ENCODE results near the gene CCDC154.

The CCDC154 gene

DNA sequence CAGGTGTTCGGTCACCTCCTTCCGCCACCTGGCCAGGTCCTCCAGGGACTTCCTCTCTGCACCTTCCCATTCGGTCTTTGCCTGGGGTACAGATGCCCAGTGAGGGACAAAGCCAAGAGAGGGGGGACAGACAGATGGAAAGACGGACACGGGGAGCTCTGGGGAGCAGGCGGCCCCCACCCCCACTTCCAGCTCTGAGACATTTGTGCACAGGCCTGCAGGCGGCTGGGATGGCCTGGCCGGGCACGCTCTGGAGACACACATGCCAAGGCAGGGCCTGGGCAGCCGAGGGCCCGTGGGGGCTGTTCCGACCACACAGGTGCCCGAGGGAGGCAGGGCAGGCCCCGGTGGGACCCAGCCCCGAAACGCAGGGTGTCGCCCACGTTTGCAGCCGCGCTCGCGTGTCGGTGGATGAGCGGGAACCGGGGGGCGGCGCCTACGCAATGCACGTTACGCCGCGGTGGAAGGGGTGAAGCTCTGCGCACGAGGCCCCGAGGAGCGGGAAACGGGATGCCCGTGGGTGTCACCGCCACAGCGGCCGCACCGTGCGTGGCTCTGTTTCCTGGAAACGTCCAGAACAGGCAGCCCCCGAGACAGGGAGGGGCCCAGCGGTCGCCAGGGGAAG, 7.5 kb downstream of the CCDC154 start:
- no peaks in the 10 kb centered on the region for H3K79me2 ChIP-seq (ENCODE audit: insufficient read depth, low read length)
- H4K20me1 ChIP-seq (ENCODE audit: low read depth, low read length), result no peaks in the 10 kb centered on the region
- TF ChIP-seq EZH2phosphoT487 (conservative IDR thresholded peaks at IDR 0.05; ENCODE audit: low read length), result no peak
- TF ChIP-seq, protein P1, sequence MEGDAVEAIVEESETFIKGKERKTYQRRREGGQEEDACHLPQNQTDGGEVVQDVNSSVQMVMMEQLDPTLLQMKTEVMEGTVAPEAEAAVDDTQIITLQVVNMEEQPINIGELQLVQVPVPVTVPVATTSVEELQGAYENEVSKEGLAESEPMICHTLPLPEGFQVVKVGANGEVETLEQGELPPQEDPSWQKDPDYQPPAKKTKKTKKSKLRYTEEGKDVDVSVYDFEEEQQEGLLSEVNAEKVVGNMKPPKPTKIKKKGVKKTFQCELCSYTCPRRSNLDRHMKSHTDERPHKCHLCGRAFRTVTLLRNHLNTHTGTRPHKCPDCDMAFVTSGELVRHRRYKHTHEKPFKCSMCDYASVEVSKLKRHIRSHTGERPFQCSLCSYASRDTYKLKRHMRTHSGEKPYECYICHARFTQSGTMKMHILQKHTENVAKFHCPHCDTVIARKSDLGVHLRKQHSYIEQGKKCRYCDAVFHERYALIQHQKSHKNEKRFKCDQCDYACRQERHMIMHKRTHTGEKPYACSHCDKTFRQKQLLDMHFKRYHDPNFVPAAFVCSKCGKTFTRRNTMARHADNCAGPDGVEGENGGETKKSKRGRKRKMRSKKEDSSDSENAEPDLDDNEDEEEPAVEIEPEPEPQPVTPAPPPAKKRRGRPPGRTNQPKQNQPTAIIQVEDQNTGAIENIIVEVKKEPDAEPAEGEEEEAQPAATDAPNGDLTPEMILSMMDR (IDR thresholded peaks at IDR 0.05; ENCODE audit: insufficient read depth, low read length, poor library complexity, severe bottlenecking), result no peak
- H3F3A ChIP-seq (ENCODE audit: insufficient read depth), result no peaks in the 10 kb centered on the region
- H3K36me3 ChIP-seq (ENCODE audit: low read length), result no peaks in the 10 kb centered on the region
- no peak overlapping the region for H3K9ac ChIP-seq (ENCODE audit: low read length)
- H3K27ac ChIP-seq (ENCODE audit: low read depth, low read length), result no peak overlapping the region
- no peaks in the 10 kb centered on the region for H3K27me3 ChIP-seq (ENCODE audit: low read length)
- H2AFZ ChIP-seq (ENCODE audit: low read depth, low read length, severe bottlenecking), result no peak overlapping the region
- H3K4me2 ChIP-seq (ENCODE audit: low read depth, low read length, poor library complexity, severe bottlenecking), result no peak overlapping the region
- H3K4me3 ChIP-seq (ENCODE audit: insufficient read depth, low read length, poor library complexity, severe bottlenecking), result no peak overlapping the region
- no peaks in the 10 kb centered on the region for H3K9me3 ChIP-seq (ENCODE audit: insufficient read depth, low read length)
- no peaks in the 10 kb centered on the region for H3K9me2 ChIP-seq (replicated peaks; ENCODE audit: insufficient read depth, low read length)

DNA sequence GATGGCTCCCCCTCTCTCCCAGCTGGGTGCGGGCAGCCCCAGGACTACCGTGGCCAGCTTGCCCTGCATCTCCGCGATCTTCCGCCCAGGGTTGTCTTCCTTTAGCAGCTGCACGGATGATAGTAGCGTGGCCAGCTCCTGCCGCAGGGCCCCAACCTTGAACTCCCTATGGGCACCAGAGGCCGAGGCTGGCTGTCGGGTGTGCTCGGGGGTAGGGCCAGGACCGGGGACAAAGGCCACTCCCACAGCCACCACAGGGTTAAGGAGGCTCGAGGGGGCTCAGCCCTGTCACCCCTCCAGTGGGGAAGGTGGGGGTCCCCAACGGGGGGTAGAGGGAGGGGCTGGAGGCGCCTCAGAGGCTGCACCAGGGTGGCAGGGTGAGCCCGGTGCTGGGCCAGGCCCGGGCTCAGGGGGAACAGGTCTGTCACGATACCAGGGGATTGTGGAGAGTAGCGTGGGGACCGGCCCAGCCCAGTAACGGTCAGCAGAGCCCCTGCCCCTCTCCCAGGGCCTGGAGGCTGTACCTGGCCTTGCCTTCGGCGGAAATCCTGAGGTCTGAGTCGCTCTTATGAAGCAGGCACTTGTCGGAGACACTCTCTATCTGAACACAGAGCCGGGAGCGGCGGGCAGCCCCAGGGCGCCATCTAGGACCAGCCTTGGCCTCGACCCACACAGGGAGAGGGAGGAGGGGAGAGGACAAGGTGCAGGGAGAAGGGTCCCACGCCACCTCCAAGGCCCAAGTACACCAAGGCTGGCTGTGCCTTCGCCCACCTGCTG, 8.2 kb downstream of the CCDC154 start:
- no peaks in the 10 kb centered on the region for H3K9me2 ChIP-seq (replicated peaks; ENCODE audit: insufficient read depth, low read length)

DNA sequence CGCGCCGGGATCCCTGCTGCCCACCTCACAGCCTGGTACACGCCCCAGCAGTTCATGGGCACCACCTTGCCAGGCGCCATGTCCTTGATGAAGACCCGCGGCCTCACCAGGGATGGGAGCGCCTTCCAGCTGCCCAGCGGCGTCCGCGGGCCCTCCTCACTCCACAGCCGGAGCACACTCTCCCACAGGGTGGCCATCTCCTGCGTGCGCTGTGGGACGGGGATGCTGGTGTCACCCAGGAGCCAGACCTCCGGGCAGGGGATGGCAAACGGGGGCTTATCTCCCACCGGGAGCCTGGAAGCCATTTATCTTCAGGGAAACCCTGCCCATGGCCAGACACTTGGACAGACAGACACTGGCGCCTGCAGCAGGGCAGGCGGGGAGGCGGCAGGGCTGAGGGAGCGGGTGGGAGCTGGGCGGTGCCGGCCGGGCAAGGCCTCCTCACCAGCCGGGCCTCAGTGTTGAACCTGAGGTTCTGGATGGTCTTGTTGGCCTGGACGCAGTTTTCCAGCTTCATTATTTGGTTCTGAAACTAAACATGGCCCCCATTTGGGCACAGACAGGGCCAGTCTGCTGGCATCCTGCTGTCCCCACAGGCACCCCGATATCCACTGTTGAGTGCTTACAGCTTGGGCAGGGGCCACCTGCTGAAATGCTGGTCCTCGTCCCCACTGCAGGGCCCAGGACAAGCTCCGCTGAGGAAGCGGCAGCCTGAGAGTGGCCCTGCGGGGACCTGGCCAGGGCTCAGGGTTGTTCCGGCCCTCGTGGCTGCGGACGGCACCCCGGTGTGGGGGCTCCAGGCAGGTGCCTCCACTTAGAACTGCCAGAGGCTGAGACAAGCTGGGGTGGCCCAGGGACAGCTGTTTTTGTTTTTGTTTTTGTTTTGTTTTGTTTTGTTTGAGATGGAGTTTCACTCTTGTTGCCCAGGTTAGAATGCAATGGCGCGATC, 9.4 kb downstream of the CCDC154 start:
- H3K27me3 ChIP-seq (ENCODE audit: low read length), result no peaks in the 10 kb centered on the region
- no peaks in the 10 kb centered on the region for H3K9me2 ChIP-seq (replicated peaks; ENCODE audit: insufficient read depth, low read length)
- no peak for TF ChIP-seq EZH2phosphoT487 (conservative IDR thresholded peaks at IDR 0.05; ENCODE audit: low read length)
- TF ChIP-seq, protein P1 (IDR thresholded peaks at IDR 0.05; ENCODE audit: insufficient read depth, low read length, poor library complexity, severe bottlenecking), result no peak
- no peaks in the 10 kb centered on the region for H4K20me1 ChIP-seq (ENCODE audit: low read depth, low read length)
- H3K9ac ChIP-seq (ENCODE audit: low read length), result no peak overlapping the region
- no peaks in the 10 kb centered on the region for H3F3A ChIP-seq (ENCODE audit: insufficient read depth)
- no peak overlapping the region for H2AFZ ChIP-seq (ENCODE audit: low read depth, low read length, severe bottlenecking)
- no peaks in the 10 kb centered on the region for H3K9me3 ChIP-seq (ENCODE audit: insufficient read depth, low read length)
- H3K27ac ChIP-seq (ENCODE audit: low read depth, low read length), result no peak overlapping the region
- no peaks in the 10 kb centered on the region for H3K79me2 ChIP-seq (ENCODE audit: insufficient read depth, low read length)
- H3K4me2 ChIP-seq (ENCODE audit: low read depth, low read length, poor library complexity, severe bottlenecking), result no peak overlapping the region
- no peak overlapping the region for H3K4me3 ChIP-seq (ENCODE audit: insufficient read depth, low read length, poor library complexity, severe bottlenecking)
- H3K36me3 ChIP-seq (ENCODE audit: low read length), result no peaks in the 10 kb centered on the region

More for the DNA sequence above, 8.2 kb downstream of the CCDC154 start:
- Histone ChIP-seq H3K9me3 (ENCODE audit: insufficient read depth, low read length) (no peaks in the 10 kb centered on the region), H3F3A (ENCODE audit: insufficient read depth) (no peaks in the 10 kb centered on the region), H3K4me2 (ENCODE audit: low read depth, low read length, poor library complexity, severe bottlenecking) (no peak overlapping the region), H3K4me3 (ENCODE audit: insufficient read depth, low read length, poor library complexity, severe bottlenecking) (no peak overlapping the region), H4K20me1 (ENCODE audit: low read depth, low read length) (no peaks in the 10 kb centered on the region), H3K79me2 (ENCODE audit: insufficient read depth, low read length) (no peaks in the 10 kb centered on the region), H3K9ac (ENCODE audit: low read length) (no peak overlapping the region), H2AFZ (ENCODE audit: low read depth, low read length, severe bottlenecking) (no peak overlapping the region), H3K36me3 (ENCODE audit: low read length) (no peaks in the 10 kb centered on the region), H3K27ac (ENCODE audit: low read depth, low read length) (no peak overlapping the region), H3K27me3 (ENCODE audit: low read length) (no peaks in the 10 kb centered on the region)
- TF ChIP-seq EZH2phosphoT487 (conservative IDR thresholded peaks at IDR 0.05; ENCODE audit: low read length), result no peak
- TF ChIP-seq, protein P1 (IDR thresholded peaks at IDR 0.05; ENCODE audit: insufficient read depth, low read length, poor library complexity, severe bottlenecking), result no peak
